GM12878 (cell line): ENCODE results near the gene ARMC9. TPM values are rescaled to one million over a fixed set of nuclear protein-coding genes. Genes with fewer than 3 reads are reported as not detected.

Source experiments
- ATAC-seq: fragments of 200-7000 bp; cut with Tn5 transposase; 3 replicates; pipeline ENCODE4 v1.9.1; 2020; ENCODE audit warnings: mild to moderate bottlenecking, moderate library complexity
- BruUV-seq: library from RNA; stranded (reverse); fragments of 400-500 nt; replicated peaks from 2 replicates; lab custom pipeline; 2021; lab: Mats Ljungman, UMichigan
- CTCF ChIA-PET: fragments of 300-600 bp; sonication (Branson Sonifier 250); formaldehyde crosslinking; extraction: SDS; loops from one replicate; lab custom pipeline; 2021; ENCODE audit warnings: inconsistent platforms; lab: Yijun Ruan, JAX
- POLR2A ChIA-PET: fragments of 350-600 bp; formaldehyde crosslinking; extraction: SDS; loops from one replicate; lab custom pipeline; 2021; ENCODE audit warnings: inconsistent platforms; lab: Charles Lee
- RAD21 ChIA-PET: fragments of 300-600 bp; sonication (Branson Sonifier 250); formaldehyde crosslinking; loops from one replicate; lab custom pipeline; 2023; ENCODE audit warnings: antibody characterized with exemption; ENCODE audit not compliant: unreplicated experiment; lab: Charles Lee
- SMC1A ChIA-PET: fragments of 300-600 bp; sonication (Branson Sonifier 250); formaldehyde crosslinking; loops from one replicate; lab custom pipeline; 2023; ENCODE audit not compliant: unreplicated experiment, uncharacterized antibody; lab: Charles Lee
- DNase-seq: peaks from one replicate; pipeline ENCODE4 v3.0.0-alpha.2; 2011; ENCODE audit warnings: low read depth, low spot score
- FAIRE-seq: peaks from 3 replicates; lab custom pipeline; 2011; peaks lifted over from hg19 to GRCh38; lab: Jason Lieb, UNC
- H2AFZ ChIP-seq: 2 replicates; pipeline ENCODE4 v1.6.0; 2011; ENCODE audit warnings: low read depth, low read length, control low read depth; ENCODE audit not compliant: control insufficient read depth
- H3K27ac ChIP-seq: 2 replicates; pipeline ENCODE4 v1.5.1; 2011; ENCODE audit warnings: control low read depth; ENCODE audit not compliant: control insufficient read depth, insufficient read depth
- H3K27me3 ChIP-seq, 2 experiments: replicated peaks in 1 of 2; 2 replicates each; pipeline versions ENCODE4 v1.6.0 to v1.6.1; 2011; ENCODE audit warnings: low read length in 1 of 2; ENCODE audit not compliant: control insufficient read depth in 2 of 2, insufficient read depth in 2 of 2
- H3K36me3 ChIP-seq, 2 experiments: 2 replicates each; pipeline ENCODE4 v1.5.1; 2011; ENCODE audit warnings: low read length in 1 of 2; ENCODE audit not compliant: control insufficient read depth in 2 of 2, insufficient read depth in 2 of 2
- H3K4me1 ChIP-seq: 2 replicates; pipeline ENCODE4 v1.6.1; 2011; ENCODE audit warnings: mild to moderate bottlenecking, low read length, moderate library complexity, mixed read lengths; ENCODE audit not compliant: control insufficient read depth, insufficient read depth
- H3K4me2 ChIP-seq: 2 replicates; pipeline ENCODE4 v1.6.0; 2011; ENCODE audit warnings: control low read depth; ENCODE audit not compliant: control insufficient read depth, insufficient read depth
- H3K4me3 ChIP-seq: fragments of 200-600 bp; sonication (generic); 2 replicates; pipeline ENCODE4 v1.5.1; 2016
- H3K79me2 ChIP-seq: 2 replicates; pipeline ENCODE4 v1.6.0; 2011; ENCODE audit warnings: low read length; ENCODE audit not compliant: control insufficient read depth, insufficient read depth
- H3K9ac ChIP-seq: 2 replicates; pipeline ENCODE4 v1.8.0; 2011; ENCODE audit warnings: low read length, control low read depth, mixed read lengths; ENCODE audit not compliant: control insufficient read depth, insufficient read depth
- H3K9me3 ChIP-seq: replicated peaks from 3 replicates; pipeline ENCODE4 v1.5.1; 2011; ENCODE audit warnings: mild to moderate bottlenecking, low read length; ENCODE audit not compliant: control insufficient read depth, insufficient read depth
- H4K20me1 ChIP-seq: 2 replicates; pipeline ENCODE4 v1.6.0; 2011; ENCODE audit not compliant: control insufficient read depth, insufficient read depth
- DPF2 ChIP-seq: fragments of 450-650 bp; IDR thresholded peaks from 2 replicates; pipeline ENCODE4 v1.6.1; 2017; ENCODE audit warnings: mild to moderate bottlenecking
- ETV6 ChIP-seq, 2 experiments: fragments of 450-650 bp in 1 of 2; IDR thresholded peaks in 1 of 2; conservative IDR thresholded peaks in 1 of 2; 2 replicates each; pipeline ENCODE4 v1.6.1; 2014; ENCODE audit warnings: antibody characterized with exemption in 1 of 2, borderline replicate concordance in 1 of 2, low read depth in 1 of 2, mild to moderate bottlenecking in 1 of 2, moderate library complexity in 1 of 2
- KDM1A ChIP-seq: fragments of 200-600 bp; sonication (generic); IDR thresholded peaks from 2 replicates; pipeline ENCODE4 v1.6.1; 2016; ENCODE audit warnings: borderline replicate concordance
- MEF2A ChIP-seq: IDR thresholded peaks from 2 replicates; pipeline ENCODE4 v1.6.1; 2011; ENCODE audit warnings: low read depth, mild to moderate bottlenecking, low read length, moderate library complexity; ENCODE audit not compliant: insufficient read depth
- NR2C2 ChIP-seq: IDR thresholded peaks from 2 replicates; pipeline ENCODE4 v1.6.1; 2011; ENCODE audit warnings: borderline replicate concordance, low read depth; ENCODE audit not compliant: control insufficient read depth, insufficient read length
- SRF ChIP-seq, 2 experiments: IDR thresholded peaks; 2 replicates each; pipeline ENCODE4 v1.6.1; 2011; ENCODE audit warnings: low read depth in 2 of 2, low read length in 2 of 2, mild to moderate bottlenecking in 1 of 2, moderate library complexity in 1 of 2
- TCF12 ChIP-seq: IDR thresholded peaks from 2 replicates; pipeline ENCODE4 v1.6.1; 2011; ENCODE audit warnings: low read depth, mild to moderate bottlenecking, low read length
- TCF7 ChIP-seq: IDR thresholded peaks from 2 replicates; pipeline ENCODE4 v1.6.1; 2014; ENCODE audit warnings: antibody characterized with exemption, borderline replicate concordance
- WGBS: methylation state at CpG from one replicate; pipeline ENCODE4 v1.1.6; 2016; ENCODE audit warnings: low lambda C conversion rate; ENCODE audit not compliant: insufficient replicate concordance, insufficient coverage; ENCODE audit errors: missing lambda C conversion rate; 5-methylcytosine and 5-hydroxymethylcytosine counted together
- in situ Hi-C: fragments of 300-500 bp; cut with MboI; formaldehyde crosslinking; loops from 9 replicates; pipeline ENCODE4 v1.14.3; 2018; ENCODE audit warnings: mixed read lengths
- intact Hi-C: fragments of 100-400 bp; cut with micrococcal nuclease; formaldehyde crosslinking; loops from one replicate; pipeline ENCODE4 v1.14.2; 2022; ENCODE audit not compliant: unreplicated experiment
- polyA plus RNA-seq, 11 experiments: library from polyadenylated mRNA; depleted of rRNA in 4 of 11; unstranded in 6 of 11; stranded (reverse) in 5 of 11; fragments of >200 nt; fragmentation: Nextera tagmentation in 4 of 11; fragmentation: Illumina TruSeq in 1 of 11; extraction: Ambion mirVana in 4 of 11; extraction: Trizol in 1 of 11; gene quantifications; 1 replicate in 1 of 11; 2 replicates in 10 of 11; pipeline versions ENCODE4 v1.2.1 to v1.2.3, GENCODE V29; 2011 to 2016; ENCODE audit warnings: inconsistent platforms in 2 of 11, missing spikeins in 2 of 11, low read depth in 1 of 11
- total RNA-seq, 4 experiments: library from RNA; depleted of rRNA in 3 of 4; stranded (reverse); fragments of >200 nt in 3 of 4; fragmentation: Illumina TruSeq in 1 of 4; extraction: Trizol in 1 of 4; gene quantifications; 2 replicates each; pipeline versions ENCODE4 v1.2.1 to v1.2.3, GENCODE V29; 2013 to 2021
- TF ChIP-seq, protein P1 (sequence below): fragments of 450-650 bp; IDR thresholded peaks from 2 replicates; pipeline ENCODE4 v1.6.1; 2017; ENCODE audit warnings: mild to moderate bottlenecking, moderate library complexity
- TF ChIP-seq, protein P2 (sequence below): IDR thresholded peaks from 2 replicates; pipeline ENCODE4 v1.6.1; 2011; ENCODE audit warnings: low read depth, mild to moderate bottlenecking, low read length, moderate library complexity, borderline replicate concordance; ENCODE audit errors: extremely low read depth

The ARMC9 gene
- total and polyA plus RNA-seq, 10 of the 15 experiments (the other 5 are each of a cell fraction or from before 2014, with no cell fraction given): 3.8 to 21.8 (median 10.4) TPM

DNA sequence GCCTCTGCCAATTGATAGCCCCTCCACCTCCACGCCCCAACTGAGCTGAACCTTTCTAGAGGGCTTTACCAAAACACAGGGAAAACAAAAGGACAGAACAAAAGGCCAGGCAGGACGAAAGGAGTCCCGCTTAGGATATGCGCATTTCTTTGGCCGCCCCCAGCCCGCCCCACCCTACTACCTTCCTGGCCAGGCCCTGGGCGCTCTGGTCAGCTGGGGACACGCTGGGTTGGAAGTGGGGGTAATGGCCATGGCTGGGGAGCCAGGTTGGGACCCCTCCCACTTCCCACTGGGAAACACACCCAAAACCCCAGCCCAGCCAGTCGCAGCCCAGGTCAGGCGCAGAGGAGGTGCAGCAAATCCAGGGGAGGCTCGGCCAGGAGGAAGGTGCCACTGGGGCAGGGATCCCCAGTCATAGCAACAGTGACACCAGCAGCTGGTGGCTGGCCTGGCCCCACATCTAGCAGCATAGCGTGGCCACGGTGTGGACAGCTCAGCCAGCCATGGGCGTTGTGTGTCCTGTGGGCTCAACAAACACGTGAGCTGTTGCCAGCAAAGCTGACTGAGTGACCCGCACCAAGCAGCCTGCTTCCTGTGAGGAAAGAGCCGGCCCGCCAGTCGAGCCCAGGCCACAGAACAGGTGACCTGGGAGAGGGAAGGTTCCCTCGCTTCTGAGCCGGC is 172.5 kb downstream of the ARMC9 start:
- CTCF ChIA-PET: no interaction called here
- SMC1A ChIA-PET: no interaction called here
- BruUV-seq: no TSS peak
- no peak for ATAC-seq
- H4K20me1 ChIP-seq: no peaks in the 10 kb centered on the region
- TF ChIP-seq TCF7 (no peak), SRF (IDR thresholded peaks at IDR 0.05; ENCODE audit: low read depth in 2 of 2, low read length in 2 of 2) (no peak), ETV6 (conservative IDR thresholded peaks at IDR 0.05 in 1 of 2, IDR thresholded peaks at IDR 0.05 in 1 of 2; ENCODE audit: borderline replicate concordance in 1 of 2, low read depth in 1 of 2) (no peak)
- TF ChIP-seq, all 136 proteins: peak for 0
- H3K9ac ChIP-seq: no peak overlapping the region
- no peak overlapping the region for H3K4me3 ChIP-seq
- DNase-seq (no peak), FAIRE-seq (no peak)
- WGBS: 57% methylated on average over 21 of the region's 21 CpGs
- H3K36me3 ChIP-seq: no peaks in the 10 kb centered on the region
- no peak overlapping the region for H2AFZ ChIP-seq
- no peaks in the 10 kb centered on the region for H3K9me3 ChIP-seq
- no peaks in the 10 kb centered on the region for H3K27me3 ChIP-seq
- ChIA-PET RAD21 (no interaction called here), POLR2A (no interaction called here)
- H3K4me1 ChIP-seq: no peaks in the 10 kb centered on the region
- intact Hi-C loops: no loop called here
- no peak overlapping the region for H3K4me2 ChIP-seq
- H3K27ac ChIP-seq: no peak overlapping the region
- in situ Hi-C loops: no loop called here
- no peaks in the 10 kb centered on the region for H3K79me2 ChIP-seq

DNA sequence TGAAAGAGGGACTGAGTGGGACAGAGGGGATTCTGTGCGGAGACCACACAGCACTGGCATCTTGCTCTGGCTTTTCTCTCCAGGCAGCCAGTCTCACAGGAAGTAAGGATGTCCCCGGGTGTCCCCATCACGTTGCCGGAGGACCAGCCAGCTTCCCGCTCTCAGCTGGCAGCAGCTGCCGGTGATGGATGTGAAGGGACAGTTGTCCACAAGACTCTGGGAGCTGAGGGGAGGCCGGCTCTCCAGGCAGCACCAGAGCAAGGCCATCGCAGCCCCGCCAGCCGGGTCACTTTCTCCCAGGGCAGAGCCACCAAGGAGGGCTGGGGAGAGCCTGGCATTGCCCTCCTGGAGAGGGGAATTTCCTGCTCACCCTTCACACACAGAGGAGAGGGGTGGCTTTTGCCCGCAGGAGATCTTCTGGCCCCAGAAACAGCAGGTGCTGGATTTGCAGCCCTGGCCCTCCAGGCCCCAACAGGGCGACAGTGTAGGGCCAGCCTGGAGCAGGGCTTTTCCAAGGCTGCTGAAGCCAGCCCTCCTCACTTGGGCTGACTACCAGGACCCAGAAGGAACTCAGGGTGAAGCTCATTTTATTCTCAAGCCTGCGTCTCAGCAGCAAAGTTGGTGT is 173.1 kb downstream of the ARMC9 start:
- H3K27ac ChIP-seq: no peak overlapping the region
- H3K4me2 ChIP-seq: no peak overlapping the region
- RAD21 ChIA-PET: no interaction called here
- H3K9ac ChIP-seq: no peak overlapping the region
- no peaks in the 10 kb centered on the region for H3K4me1 ChIP-seq
- no peak for DNase-seq
- ATAC-seq: no peak
- 75% methylated on average over 13 of the region's 13 CpGs for WGBS
- SMC1A ChIA-PET: interaction anchor here (0.8 kb wide), 1 partner anchor 23 kb away, joined by 3 read pairs; no protein-coding TSS in a partner anchor
- H3K36me3 ChIP-seq: no peaks in the 10 kb centered on the region
- intact Hi-C loops: no loop called here
- BruUV-seq: no TSS peak
- no peak overlapping the region for H2AFZ ChIP-seq
- no peaks in the 10 kb centered on the region for H3K9me3 ChIP-seq
- CTCF ChIA-PET: no interaction called here
- FAIRE-seq: no peak
- H3K4me3 ChIP-seq: no peak overlapping the region
- POLR2A ChIA-PET: no interaction called here
- H3K79me2 ChIP-seq: no peaks in the 10 kb centered on the region
- H3K27me3 ChIP-seq: no peaks in the 10 kb centered on the region
- no peaks in the 10 kb centered on the region for H4K20me1 ChIP-seq
- in situ Hi-C loops: no loop called here
- TF ChIP-seq DPF2 (no peak), KDM1A (no peak), TCF12 (no peak), MEF2A (no peak), NR2C2 (no peak), ETV6 (conservative IDR thresholded peaks at IDR 0.05 in 1 of 2, IDR thresholded peaks at IDR 0.05 in 1 of 2; ENCODE audit: borderline replicate concordance in 1 of 2, low read depth in 1 of 2) (no peak)
- TF ChIP-seq, protein P1, sequence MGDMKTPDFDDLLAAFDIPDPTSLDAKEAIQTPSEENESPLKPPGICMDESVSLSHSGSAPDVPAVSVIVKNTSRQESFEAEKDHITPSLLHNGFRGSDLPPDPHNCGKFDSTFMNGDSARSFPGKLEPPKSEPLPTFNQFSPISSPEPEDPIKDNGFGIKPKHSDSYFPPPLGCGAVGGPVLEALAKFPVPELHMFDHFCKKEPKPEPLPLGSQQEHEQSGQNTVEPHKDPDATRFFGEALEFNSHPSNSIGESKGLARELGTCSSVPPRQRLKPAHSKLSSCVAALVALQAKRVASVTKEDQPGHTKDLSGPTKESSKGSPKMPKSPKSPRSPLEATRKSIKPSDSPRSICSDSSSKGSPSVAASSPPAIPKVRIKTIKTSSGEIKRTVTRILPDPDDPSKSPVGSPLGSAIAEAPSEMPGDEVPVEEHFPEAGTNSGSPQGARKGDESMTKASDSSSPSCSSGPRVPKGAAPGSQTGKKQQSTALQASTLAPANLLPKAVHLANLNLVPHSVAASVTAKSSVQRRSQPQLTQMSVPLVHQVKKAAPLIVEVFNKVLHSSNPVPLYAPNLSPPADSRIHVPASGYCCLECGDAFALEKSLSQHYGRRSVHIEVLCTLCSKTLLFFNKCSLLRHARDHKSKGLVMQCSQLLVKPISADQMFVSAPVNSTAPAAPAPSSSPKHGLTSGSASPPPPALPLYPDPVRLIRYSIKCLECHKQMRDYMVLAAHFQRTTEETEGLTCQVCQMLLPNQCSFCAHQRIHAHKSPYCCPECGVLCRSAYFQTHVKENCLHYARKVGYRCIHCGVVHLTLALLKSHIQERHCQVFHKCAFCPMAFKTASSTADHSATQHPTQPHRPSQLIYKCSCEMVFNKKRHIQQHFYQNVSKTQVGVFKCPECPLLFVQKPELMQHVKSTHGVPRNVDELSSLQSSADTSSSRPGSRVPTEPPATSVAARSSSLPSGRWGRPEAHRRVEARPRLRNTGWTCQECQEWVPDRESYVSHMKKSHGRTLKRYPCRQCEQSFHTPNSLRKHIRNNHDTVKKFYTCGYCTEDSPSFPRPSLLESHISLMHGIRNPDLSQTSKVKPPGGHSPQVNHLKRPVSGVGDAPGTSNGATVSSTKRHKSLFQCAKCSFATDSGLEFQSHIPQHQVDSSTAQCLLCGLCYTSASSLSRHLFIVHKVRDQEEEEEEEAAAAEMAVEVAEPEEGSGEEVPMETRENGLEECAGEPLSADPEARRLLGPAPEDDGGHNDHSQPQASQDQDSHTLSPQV: no peak
- TF ChIP-seq, protein P2, sequence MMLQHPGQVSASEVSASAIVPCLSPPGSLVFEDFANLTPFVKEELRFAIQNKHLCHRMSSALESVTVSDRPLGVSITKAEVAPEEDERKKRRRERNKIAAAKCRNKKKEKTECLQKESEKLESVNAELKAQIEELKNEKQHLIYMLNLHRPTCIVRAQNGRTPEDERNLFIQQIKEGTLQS: no peak
